GM12878 (cell line): ENCODE results near the gene IFRD1. TPM values are rescaled to one million over a fixed set of nuclear protein-coding genes. Genes with fewer than 3 reads are reported as not detected.

Source experiments
- EP300 ChIP-seq, 2 experiments: fragments of 150-350 bp in 1 of 2; IDR thresholded peaks; 2 replicates each; pipeline ENCODE4 v1.6.1; 2011 to 2012; ENCODE audit warnings: low read depth in 2 of 2, low read length in 2 of 2, borderline replicate concordance in 1 of 2, improper control_type of control experiment in 1 of 2, inconsistent platforms in 1 of 2; ENCODE audit not compliant: control insufficient read depth in 1 of 2
- KAT2A ChIP-seq: conservative IDR thresholded peaks from 2 replicates; pipeline ENCODE4 v1.6.1; 2011; ENCODE audit warnings: low read depth, low read length; ENCODE audit not compliant: control insufficient read depth
- MEF2A ChIP-seq: IDR thresholded peaks from 2 replicates; pipeline ENCODE4 v1.6.1; 2011; ENCODE audit warnings: low read depth, mild to moderate bottlenecking, low read length, moderate library complexity; ENCODE audit not compliant: insufficient read depth
- NFYA ChIP-seq: IDR thresholded peaks from 2 replicates; pipeline ENCODE4 v1.6.1; 2011; ENCODE audit warnings: low read depth, mild to moderate bottlenecking, low read length, improper control_type of control experiment, borderline replicate concordance
- PAX5 ChIP-seq: IDR thresholded peaks from 2 replicates; pipeline ENCODE4 v1.6.1; 2011; ENCODE audit warnings: low read depth, low read length, borderline replicate concordance
- polyA plus RNA-seq, 11 experiments: library from polyadenylated mRNA; depleted of rRNA in 4 of 11; unstranded in 6 of 11; stranded (reverse) in 5 of 11; fragments of >200 nt; fragmentation: Nextera tagmentation in 4 of 11; fragmentation: Illumina TruSeq in 1 of 11; extraction: Ambion mirVana in 4 of 11; extraction: Trizol in 1 of 11; gene quantifications; 1 replicate in 1 of 11; 2 replicates in 10 of 11; pipeline versions ENCODE4 v1.2.1 to v1.2.3, GENCODE V29; 2011 to 2016; ENCODE audit warnings: inconsistent platforms in 2 of 11, missing spikeins in 2 of 11, low read depth in 1 of 11
- total RNA-seq, 4 experiments: library from RNA; depleted of rRNA in 3 of 4; stranded (reverse); fragments of >200 nt in 3 of 4; fragmentation: Illumina TruSeq in 1 of 4; extraction: Trizol in 1 of 4; gene quantifications; 2 replicates each; pipeline versions ENCODE4 v1.2.1 to v1.2.3, GENCODE V29; 2013 to 2021
- TF ChIP-seq, protein P1 (sequence below): fragments of 450-650 bp; formaldehyde crosslinking; IDR thresholded peaks from 2 replicates; pipeline ENCODE4 v1.5.0; 2022; ENCODE audit warnings: mild to moderate bottlenecking, missing genetic modification characterization
- TF ChIP-seq, protein P2 (sequence below): fragments of 150-350 bp; IDR thresholded peaks from 2 replicates; pipeline ENCODE4 v1.6.1; 2014; ENCODE audit warnings: mild to moderate bottlenecking, low read depth, low read length

Gene IFRD1
- total and polyA plus RNA-seq, 10 of the 15 experiments (the other 5 are each of a cell fraction or from before 2014, with no cell fraction given), result 9.6 to 31.1 (median 19.9) TPM

DNA sequence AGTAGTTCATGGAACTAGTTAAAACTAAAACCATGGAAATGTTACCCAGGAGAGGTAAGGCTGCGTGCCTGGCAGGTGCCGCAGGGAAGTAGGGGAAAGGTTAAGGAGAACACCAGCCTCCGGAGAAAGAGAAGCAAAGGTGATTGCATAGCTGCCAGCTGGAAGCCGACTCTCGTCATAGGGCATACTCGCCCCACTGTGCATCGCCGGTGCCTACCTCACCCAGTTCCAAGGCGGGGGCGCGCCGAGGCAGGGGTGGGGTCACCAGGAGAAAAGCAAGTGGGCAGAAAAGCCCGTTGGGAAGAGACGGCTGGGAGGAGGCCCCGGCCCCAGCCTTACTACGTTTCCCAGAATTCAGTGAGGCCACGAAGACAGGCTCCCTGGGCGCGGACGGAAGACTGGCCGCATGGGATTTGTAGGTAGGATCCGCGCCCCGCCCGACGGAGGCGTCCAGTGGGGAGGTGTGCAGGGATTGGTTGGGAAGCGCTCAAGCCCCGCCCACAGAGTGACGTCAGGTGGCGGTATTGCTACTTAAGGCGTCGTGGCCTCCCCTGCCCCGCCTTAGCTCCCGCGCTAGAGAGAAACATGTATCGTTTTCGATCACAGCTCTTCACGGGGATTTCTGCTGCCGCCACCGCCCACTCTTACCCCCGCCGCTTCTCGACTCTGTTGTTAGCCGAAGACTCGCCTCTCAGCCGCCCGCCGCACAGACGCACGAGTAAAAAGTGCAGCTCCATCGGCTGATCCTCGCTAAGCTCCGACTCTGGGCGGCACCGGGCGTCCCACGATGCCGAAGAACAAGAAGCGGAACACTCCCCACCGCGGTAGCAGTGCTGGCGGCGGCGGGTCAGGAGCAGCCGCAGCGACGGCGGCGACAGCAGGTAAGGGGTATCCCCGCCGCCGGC is at the start of gene IFRD1 (continued):
- TF ChIP-seq, protein P1, sequence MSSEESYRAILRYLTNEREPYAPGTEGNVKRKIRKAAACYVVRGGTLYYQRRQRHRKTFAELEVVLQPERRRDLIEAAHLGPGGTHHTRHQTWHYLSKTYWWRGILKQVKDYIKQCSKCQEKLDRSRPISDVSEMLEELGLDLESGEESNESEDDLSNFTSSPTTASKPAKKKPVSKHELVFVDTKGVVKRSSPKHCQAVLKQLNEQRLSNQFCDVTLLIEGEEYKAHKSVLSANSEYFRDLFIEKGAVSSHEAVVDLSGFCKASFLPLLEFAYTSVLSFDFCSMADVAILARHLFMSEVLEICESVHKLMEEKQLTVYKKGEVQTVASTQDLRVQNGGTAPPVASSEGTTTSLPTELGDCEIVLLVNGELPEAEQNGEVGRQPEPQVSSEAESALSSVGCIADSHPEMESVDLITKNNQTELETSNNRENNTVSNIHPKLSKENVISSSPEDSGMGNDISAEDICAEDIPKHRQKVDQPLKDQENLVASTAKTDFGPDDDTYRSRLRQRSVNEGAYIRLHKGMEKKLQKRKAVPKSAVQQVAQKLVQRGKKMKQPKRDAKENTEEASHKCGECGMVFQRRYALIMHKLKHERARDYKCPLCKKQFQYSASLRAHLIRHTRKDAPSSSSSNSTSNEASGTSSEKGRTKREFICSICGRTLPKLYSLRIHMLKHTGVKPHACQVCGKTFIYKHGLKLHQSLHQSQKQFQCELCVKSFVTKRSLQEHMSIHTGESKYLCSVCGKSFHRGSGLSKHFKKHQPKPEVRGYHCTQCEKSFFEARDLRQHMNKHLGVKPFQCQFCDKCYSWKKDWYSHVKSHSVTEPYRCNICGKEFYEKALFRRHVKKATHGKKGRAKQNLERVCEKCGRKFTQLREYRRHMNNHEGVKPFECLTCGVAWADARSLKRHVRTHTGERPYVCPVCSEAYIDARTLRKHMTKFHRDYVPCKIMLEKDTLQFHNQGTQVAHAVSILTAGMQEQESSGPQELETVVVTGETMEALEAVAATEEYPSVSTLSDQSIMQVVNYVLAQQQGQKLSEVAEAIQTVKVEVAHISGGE (CRISPR knock-in tag), result peak; percentile 76
- no peak for TF ChIP-seq MEF2A
- no peak for TF ChIP-seq EP300 (IDR thresholded peaks at IDR 0.05; ENCODE audit: borderline replicate concordance in 1 of 2, control insufficient read depth in 1 of 2, low read depth in 2 of 2, low read length in 2 of 2)
- TF ChIP-seq, protein P2, sequence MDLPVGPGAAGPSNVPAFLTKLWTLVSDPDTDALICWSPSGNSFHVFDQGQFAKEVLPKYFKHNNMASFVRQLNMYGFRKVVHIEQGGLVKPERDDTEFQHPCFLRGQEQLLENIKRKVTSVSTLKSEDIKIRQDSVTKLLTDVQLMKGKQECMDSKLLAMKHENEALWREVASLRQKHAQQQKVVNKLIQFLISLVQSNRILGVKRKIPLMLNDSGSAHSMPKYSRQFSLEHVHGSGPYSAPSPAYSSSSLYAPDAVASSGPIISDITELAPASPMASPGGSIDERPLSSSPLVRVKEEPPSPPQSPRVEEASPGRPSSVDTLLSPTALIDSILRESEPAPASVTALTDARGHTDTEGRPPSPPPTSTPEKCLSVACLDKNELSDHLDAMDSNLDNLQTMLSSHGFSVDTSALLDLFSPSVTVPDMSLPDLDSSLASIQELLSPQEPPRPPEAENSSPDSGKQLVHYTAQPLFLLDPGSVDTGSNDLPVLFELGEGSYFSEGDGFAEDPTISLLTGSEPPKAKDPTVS, result no peak
- no peak for TF ChIP-seq KAT2A
- TF ChIP-seq PAX5, result 0 out of 2 replicates have a peak, but pooled peaks have one; percentile 43
- no peak for TF ChIP-seq NFYA
- TF ChIP-seq, all 136 proteins: peak for 57
